ENCODE results near the gene OPA1.

Gene OPA1

GRCh38 chr3:193744048-193744821 lies 151.2 kb downstream of the OPA1 start:
- no peak for DNase-seq

GRCh38 chr3:193744822-193745684 lies 152.0 kb downstream of the OPA1 start:
- no peak for DNase-seq

- DNase-seq = no peak
These were observed 153.8 kb downstream of the OPA1 start for GRCh38 chr3:193746832-193747231.
